Gastrocnemius medialis (tissue), 4 donors: ENCODE data around the gene TMEM235.

Source experiments
- POLR2A ChIP-seq, 2 donors: fragments of 450-650 bp; IDR thresholded peaks; one replicate each; pipeline ENCODE4 v1.6.1; 2017; ENCODE audit warnings: antibody characterized with exemption in 2 of 2, mild to moderate bottlenecking in 2 of 2, moderate library complexity in 2 of 2
- TF ChIP-seq, protein P1 (sequence below), 5 experiments: fragments of 450-650 bp in 3 of 5; fragments of 200-600 bp in 2 of 5; sonication (generic) in 2 of 5; IDR thresholded peaks in 4 of 5; conservative IDR thresholded peaks in 1 of 5; 1 replicate in 4 of 5; 2 replicates in 1 of 5; pipeline ENCODE4 v1.5.1; 2016 to 2019; ENCODE audit warnings: antibody characterized with exemption in 5 of 5, mild to moderate bottlenecking in 3 of 5, moderate library complexity in 3 of 5

- TF ChIP-seq, protein P1, sequence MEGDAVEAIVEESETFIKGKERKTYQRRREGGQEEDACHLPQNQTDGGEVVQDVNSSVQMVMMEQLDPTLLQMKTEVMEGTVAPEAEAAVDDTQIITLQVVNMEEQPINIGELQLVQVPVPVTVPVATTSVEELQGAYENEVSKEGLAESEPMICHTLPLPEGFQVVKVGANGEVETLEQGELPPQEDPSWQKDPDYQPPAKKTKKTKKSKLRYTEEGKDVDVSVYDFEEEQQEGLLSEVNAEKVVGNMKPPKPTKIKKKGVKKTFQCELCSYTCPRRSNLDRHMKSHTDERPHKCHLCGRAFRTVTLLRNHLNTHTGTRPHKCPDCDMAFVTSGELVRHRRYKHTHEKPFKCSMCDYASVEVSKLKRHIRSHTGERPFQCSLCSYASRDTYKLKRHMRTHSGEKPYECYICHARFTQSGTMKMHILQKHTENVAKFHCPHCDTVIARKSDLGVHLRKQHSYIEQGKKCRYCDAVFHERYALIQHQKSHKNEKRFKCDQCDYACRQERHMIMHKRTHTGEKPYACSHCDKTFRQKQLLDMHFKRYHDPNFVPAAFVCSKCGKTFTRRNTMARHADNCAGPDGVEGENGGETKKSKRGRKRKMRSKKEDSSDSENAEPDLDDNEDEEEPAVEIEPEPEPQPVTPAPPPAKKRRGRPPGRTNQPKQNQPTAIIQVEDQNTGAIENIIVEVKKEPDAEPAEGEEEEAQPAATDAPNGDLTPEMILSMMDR (IDR thresholded peaks at IDR 0.05 in 4 of 5, conservative IDR thresholded peaks at IDR 0.05 in 1 of 5), result no peak
- no peak for TF ChIP-seq POLR2A (IDR thresholded peaks at IDR 0.05)
Measured at GRCh38 chr17:78263736-78264340, 32.4 kb downstream of the TMEM235 start.
